HG03469 (cell line): ENCODE results near the gene JARID2.

Experiments used
- ATAC-seq: cut with Tn5 transposase; IDR thresholded peaks from one replicate; pipeline ENCODE4 v1.9.1; 2021; ENCODE audit warnings: mild to moderate bottlenecking, moderate library complexity, moderate number of reproducible peaks; ENCODE audit not compliant: unreplicated experiment

The JARID2 gene

DNA sequence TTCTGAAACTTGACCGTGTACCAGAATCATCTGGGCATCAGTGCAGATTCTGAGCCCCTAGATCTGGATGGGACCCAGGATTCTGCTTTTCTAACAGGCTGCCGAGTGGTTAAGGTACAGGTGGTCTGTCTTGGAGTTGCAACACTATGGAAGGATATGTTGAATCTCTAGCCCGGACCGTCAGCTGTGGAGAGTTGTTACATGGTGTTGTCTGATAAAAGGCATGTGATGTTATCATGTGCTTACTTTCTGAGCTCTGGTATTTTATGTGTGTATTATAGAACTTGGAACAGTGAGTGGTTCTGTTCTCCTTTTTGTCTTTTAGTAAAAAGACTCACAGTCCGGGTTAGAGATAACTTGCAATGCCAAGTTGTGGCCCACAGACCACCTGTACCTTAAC is 123.0 kb downstream of the JARID2 start:
- no peak for ATAC-seq

DNA sequence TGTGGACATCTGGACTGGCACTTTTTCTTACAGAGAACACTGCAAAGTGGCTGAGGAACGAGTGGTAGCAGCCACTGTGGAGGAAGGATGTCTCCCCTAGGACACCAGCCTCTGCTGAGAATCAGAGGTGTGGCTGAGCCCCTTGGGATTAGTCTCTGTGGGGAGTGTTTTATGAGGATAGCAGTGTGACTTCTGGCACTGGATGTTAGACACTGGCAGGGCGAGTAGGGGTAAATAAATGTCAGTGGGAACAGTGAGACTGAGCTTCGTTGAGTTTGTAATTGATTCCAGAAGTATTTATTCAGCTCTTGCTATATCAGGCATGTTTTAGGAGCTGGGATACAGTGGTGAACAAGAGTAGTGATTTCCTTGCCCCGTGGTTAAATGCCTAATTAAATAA is 124.0 kb downstream of the JARID2 start:
- no peak for ATAC-seq

DNA sequence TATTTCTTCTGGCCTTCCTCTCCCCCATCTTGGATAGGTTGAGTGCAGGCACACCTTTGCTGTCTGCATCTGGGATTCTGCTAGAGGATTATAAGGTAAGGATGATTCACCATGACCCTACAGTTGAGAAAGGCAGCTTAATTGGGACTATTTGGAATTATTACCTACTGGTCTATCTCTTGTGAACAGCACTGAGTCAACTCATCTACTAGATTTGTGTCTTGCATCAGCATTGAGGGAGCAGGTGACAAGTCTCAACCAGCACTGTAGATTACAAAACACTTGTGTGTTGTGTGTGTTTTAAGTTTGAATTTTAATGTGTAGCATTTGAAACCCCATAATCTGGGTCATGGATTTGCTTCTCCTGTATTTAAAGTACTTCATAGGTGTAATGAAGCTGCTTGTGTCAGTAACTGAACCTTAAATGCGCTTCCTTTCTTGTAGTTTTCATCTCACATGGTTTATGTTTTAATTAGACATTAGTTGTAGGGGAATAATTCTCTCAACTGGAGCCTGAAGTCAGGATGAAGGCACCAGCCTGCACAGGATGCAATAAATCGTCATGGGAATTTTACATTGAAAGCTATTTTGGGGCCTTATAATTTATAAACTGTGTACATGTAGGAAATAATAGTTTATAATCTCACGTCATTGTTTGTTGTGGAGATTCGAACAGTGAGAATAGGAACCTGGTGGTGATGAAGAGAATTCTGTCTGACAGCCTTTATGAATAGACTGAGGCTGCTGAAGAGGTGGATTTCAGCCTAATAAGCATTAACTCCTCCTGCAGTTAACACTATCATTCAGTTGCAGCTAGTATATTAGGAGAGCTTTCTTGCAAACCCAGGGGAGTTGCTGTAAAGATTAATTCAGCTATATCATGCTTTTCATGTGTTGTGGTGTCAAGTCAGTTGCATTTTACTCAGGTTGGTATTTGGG is 125.1 kb downstream of the JARID2 start:
- no peak for ATAC-seq

DNA sequence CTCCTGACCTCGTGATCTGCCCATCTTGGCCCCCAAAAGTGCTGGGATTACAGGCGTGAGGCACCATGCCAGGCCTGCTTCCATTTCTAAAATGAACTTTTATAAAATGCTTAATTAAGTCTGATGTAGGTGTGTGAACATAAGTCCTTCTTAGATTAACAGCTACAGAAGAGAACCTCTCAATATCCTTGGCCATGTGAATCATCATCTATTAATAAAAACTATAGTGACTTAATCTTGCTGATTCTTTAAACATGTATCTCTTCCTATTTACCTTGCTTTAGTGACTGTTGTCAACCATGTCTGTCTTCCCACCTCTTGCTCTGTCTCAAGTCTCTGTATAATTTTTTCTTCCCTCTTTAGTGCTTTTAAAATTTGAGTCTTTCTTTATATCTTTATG is 127.1 kb downstream of the JARID2 start:
- ATAC-seq = no peak

DNA sequence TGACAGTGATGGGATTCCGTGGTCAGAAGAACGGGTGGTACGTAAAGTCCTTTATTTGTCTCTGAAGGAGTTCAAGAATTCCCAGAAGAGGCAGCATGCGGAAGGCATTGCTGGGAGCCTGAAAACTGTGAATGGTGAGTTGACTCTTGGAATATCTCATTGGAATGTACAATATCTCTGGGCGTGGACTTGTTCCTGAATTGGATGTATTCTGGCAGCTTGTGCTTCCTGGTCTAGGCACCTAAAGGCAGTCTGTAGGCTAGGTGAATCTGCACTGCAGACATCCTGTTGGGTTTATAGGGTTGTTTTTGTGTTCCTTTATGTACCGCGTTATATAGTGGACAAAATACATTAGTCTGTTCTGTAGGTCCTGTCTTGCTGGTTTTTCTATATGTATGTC is 128.2 kb downstream of the JARID2 start:
- ATAC-seq = no peak

DNA sequence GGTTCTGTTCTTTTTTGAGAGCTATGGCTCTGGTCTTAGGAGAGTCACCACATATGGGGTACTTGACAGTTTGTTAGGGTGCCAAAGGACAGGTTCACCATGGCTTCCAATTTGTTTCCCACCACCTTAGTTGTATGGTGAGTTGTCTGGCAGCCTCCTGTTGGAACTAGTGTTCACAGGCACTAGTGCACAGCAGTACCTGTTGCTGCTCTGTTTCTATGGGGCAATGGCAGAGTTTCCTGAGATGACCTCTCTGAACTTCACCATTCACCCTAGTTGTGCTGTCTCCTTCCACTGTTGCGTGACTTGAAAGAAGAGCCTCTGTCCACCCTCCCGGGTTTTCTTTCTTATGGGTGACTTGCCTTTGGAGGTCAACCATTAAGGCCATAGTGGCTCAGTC is 129.1 kb downstream of the JARID2 start:
- ATAC-seq = no peak

DNA sequence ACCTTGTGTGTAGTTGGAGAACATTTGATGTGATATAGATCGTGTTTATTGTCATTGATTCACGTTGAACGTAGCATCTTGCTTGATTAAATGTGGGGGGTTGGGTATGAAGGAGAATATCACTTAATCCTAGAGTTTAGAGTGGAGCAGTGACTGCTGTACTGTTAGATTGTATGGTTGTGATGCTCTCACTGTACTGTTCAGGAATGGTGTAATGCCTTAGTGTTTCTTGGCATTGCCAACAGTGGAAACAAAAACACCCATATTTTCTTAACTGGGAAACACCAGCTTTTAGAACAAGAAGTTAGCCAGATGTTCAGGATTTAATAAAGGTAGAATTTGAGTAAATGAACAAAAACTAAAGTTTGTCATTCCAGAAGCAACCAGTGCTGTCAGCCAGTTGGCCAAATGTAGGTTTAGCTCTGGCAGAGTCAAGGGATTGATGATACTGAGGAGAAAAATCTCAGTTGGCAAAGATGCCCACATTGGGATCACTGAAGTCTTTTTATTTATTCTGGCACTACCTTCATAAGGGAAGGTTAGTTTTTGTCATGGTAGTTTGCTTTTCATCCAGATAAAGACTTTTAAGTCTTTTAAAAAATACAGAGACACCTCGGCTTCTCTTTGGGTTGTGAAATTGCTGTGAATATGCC is 129.9 kb downstream of the JARID2 start:
- ATAC-seq = no peak

DNA sequence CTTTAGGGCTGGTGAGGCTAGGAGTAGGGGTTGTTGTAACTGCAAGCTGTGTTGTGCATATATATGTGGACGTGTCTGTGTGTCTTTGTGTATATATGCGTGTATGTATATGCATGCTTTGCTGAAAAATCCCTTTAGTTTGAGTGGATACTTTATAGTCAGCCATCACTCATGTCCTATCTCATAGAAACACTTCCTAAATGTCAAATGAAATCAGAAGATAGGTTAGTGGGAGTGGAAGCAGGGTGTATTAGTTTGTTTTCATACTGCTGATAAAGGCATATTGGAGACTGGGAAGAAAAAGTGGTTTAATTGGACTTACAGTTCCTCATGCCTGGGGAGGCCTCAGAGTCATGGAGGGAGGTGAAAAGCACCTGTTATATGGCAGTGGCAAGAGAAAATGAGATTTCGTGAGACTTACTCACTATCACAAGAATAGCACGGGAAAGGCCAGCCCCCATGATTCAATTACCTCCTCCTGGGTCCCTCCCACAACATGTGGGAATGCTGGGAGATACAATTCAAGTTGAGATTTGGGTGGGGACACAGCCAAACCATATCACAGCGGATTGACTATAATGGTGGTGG is 131.1 kb downstream of the JARID2 start:
- no peak for ATAC-seq

DNA sequence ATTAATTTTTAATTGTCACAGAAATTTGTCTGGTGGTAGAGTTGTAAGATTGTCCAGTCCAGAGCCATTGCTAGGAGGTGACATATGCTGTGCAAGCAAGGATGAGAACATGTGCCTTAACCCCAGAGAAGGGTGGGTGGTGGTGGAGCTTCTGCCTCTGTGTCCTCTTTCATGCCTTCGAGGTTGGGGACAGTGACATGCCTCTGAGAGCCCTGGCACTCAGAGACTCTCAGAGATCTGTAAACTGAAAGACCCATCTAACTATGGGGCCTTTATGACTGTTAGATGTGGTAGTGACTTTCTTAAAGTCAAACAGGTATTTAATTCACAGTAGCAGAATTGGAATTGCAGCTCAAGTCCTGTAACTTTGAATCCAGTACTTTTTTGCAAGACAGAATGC is 132.4 kb downstream of the JARID2 start:
- no peak for ATAC-seq

DNA sequence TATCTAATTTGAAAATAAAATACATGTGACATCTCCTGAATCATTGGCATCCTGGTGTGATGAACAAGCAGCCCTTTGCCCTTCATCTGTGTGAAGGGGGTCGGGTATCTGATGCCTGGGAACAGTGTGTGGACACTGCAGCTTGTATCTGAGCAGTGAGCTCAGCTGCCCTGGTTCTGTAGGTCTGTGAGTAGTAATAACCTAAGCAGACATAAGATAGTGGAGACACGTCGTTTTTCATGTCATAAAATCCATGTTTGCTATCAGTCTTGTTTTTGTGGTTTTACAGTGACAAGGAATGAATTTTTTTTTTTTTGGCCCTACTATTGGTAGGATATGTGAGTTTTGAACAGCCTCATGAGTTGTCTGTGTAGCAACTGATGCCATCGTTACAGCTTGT is 133.0 kb downstream of the JARID2 start:
- no peak for ATAC-seq

DNA sequence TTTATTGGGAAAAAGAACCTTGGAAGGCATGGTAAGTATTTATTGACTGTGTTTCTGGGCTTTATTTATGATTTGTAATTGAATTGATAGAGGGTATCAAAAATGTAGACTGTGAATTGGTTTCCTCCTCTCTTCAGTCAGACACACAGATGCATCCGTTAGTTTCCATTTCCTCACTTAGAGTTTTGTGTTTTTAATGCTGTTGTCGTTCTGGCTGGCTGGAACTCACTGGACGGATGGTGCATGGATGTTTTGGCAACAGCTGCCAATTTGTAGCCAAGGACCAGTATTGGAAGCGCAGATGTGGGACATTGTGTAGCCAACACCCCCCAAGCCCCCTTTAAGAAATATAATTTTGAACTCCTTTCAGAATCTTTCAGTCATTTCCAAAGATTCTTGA is 134.5 kb downstream of the JARID2 start:
- no peak for ATAC-seq

DNA sequence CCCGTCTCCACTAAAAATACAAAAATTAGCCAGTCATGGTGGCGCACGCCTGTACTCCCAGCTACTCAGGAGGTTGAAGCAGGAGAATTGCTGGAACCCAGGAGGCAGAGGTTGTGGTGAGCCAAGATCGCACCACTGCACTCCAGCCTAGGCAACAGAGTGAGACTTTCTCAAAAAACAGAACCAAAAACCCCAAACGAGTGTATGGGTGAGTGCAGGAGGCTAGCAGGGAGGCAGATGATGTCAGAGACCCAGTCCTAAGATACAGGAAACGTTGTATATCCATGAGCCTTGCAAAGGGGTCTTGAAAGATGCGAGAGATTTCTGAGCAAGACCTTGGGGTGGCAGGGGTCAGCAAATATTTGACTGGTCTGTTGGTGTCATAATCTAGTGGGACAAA is 136.2 kb downstream of the JARID2 start:
- ATAC-seq = no peak

DNA sequence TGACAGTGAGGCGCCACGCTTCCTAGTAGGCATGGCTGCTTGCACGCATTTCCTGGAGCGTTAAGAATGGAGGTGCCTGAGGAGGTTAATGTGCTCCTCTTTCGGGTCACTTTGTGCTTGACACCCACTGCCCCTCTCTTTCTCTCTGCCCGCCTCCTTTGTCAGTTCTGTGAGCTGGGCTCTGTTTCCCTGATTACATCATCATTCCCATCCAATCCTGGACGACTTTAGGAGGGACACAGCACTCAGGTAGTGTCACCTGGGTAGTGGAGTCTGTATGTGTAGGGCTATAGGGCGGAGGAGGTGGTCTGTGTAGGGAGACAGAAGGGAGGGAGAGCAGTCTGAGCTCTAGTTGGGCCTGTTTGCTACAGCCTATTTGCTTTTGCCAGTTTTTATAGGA is 136.8 kb downstream of the JARID2 start:
- ATAC-seq = no peak

DNA sequence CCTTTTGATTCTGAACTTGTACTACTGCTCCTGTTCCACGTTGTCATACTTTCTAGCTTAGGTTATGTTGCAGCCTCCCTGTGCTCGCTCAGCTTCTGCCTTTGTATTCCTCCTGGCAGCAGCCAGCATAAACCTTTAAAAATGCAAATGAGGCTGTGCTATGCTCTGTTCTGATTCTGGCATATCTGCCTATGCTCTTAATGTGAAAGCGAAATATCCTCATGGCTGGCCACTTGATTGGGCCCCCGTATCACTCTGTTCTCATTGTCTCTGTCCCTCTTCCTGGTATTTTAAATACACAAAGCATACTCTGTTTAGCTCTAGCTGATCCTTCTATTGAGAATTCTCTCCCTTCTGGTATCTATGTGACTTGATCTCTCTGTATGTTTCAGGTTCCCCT is 139.0 kb downstream of the JARID2 start:
- ATAC-seq = peak; percentile 45

DNA sequence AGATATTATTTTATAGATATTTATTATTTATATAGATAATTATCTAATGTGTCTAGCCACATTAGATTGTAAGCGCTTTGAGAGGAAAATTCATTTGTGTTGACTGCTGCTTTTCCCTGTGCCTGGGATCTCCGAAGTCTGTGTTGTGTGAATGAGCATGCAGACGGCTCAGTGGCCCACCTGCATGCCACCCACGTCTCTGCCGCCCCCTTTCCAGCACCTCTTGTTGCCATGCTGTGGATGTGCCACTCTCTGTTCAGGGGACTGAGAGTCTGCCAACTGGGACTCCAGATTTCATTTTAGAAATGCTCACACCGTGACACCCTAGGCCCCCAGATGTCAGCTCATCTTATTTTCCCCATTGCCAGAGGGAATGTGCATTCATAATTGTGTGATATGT is 139.7 kb downstream of the JARID2 start:
- ATAC-seq = no peak

DNA sequence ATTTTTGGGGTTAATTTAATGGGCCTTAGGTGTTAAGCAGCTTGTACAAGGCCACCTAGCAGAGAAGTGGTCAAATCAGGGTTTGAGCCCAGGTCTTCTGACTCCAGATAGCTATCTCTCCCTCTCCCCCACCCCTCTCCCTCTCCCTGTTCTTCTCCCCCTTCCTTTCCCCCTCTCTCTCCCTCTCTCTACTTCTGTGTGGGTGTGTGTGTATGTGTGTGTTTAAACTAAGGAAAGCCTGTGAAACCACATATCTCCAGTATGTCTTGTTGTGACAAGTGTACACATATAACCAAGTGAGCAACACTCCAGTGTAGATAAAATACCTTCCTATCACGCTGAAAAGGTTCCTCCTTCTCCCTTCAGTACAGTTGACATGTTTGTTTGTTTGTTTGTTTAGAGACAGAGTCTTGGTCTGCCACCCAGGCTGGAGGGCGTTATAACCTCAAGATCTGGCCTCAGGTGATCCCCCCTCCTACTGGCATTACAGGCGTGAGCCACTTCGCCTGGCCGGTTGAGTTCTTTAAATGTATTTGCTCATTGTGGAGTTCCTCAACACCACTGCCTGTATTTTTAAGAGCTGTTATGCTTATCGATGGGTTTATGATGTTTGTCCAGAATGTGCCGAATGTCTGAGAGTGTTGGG is 140.4 kb downstream of the JARID2 start:
- no peak for ATAC-seq

DNA sequence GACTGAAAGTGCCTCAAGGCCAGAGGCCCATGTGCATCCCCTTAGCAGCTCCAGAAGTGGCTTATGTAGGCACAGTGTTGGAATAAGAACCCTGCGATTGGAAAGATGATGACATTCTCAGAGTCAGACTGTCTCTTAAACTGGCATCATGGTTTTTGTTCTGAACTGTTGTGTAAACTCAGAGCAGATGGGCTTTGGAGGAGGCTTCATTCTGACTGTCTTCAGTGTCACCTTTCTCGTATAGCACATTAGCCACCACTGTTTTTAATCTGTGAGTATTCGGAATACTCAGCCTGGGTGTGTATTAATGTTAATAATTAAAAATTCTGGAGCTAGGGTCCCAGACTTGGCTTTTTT is 140.9 kb downstream of the JARID2 start:
- ATAC-seq = no peak

DNA sequence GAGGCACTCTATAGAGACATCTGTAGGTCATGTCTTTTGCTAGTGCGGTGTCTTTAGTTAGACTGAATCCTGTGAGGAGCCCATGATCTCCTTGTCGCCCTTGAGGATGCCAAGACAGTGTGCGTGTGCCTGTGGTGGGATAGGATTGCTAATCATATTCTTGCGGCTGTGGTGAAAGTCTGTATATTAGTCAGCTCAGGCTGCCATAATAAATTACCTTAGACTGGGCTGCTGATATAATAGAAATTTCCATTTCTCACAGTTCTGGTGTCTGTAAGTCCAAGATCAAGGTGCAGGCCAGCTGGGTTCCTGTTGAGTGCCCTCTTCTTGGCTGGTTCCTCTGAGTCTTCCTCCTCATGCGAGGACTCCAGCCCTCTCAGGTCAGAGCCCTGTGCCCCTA is 141.2 kb downstream of the JARID2 start:
- no peak for ATAC-seq

DNA sequence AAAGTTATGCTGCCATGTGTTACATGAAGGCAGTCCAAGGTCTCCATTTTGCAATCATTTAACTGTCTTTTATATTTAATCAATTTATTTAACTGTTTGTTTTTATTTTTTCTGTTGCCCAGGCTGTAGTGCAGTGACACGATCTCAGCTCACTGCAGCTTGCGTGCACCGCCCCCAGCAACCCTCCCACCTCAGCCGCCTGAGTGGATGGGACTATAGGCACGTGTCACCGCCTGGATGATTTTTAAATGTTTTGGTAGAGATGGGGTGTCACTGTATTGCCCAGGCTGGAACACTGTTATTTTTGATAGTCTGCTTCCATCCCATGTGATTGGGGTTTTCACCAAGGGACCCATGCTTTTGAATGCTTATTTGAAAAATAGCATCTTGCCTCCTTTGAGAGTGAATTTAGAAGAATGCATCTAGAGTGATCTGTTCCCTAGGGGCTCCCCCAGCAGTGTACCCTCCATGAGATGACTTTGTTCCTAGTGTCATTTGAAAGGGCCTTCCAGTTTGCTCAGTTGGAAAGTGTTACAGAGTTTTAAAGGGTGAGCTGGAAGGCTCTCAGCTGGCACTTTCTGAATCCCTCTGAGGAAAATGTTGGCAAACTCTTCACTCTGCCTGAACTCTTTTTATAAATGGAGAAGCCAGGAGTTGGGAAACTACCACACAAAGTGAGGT is 143.4 kb downstream of the JARID2 start:
- ATAC-seq = no peak

DNA sequence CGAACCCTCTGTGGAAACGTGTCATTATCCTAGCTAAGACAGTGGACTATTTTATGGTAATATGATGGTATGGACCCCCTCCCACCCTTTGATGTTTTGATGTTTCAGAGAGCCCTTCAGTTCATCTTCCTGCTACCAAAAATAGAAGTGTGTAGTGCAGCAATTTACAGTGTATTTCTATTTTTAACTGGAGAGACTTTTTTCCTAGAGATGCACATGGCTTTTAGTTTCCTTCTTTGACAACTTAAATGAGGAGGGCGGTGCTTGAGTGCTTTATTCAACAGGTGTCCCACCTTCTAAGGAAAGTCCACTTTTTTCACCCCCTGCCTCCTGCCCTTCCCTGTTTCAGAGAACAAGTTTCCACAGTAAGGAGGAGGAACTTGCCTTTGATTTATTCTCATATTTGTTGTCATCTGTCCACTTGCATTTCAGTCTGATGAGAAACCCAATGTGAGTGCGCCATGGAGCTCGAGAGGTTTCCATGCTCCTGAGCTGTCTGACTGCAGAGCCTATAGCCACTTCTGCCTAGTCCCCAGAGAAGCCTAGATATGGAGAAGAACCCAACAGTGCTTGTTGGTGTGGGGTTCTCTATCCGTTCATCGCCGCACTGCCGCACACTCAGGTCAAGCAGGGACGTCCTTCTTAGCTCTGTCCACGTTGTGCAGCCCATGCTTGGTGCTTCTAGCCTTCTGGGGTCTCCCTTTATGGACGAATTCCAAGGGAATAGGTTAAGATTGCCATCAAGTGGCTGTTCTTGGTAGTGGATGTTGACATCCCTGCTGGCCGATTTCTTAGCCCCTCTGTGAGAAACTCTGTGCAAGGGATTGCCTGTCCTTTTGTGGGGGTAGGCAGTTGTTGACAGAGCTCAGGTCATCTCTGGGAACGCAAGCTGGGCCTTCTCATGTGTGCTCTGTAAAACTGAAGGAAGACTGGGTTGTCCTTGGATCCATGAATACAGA is 144.2 kb downstream of the JARID2 start:
- no peak for ATAC-seq
